Cardiac fibroblast (primary cell): ENCODE data around the gene IQCK.

Experiments used
- DNase-seq, 2 donors: peaks; one replicate each; pipeline versions ENCODE4 v3.0.0 to v3.0.0-alpha.2; 2010; ENCODE audit warnings: low read depth in 2 of 2
- H3K4me3 ChIP-seq, 2 donors: replicated peaks in 1 of 2; 1 replicate in 1 of 2; 2 replicates in 1 of 2; pipeline ENCODE4 v1.5.1; 2011; ENCODE audit warnings: low read depth in 2 of 2, low read length in 2 of 2, mild to moderate bottlenecking in 2 of 2, moderate library complexity in 1 of 2
- CTCF ChIP-seq: IDR thresholded peaks from one replicate; pipeline ENCODE4 v1.5.1; 2011; ENCODE audit warnings: low read depth, mild to moderate bottlenecking, low read length, inconsistent platforms

IQCK gene

GRCh38 chr16:19766988-19767387, 48.9 kb downstream of the IQCK start:
- no peak for DNase-seq
- H3K4me3 ChIP-seq: no peak overlapping the region
- TF ChIP-seq CTCF: no peak

GRCh38 chr16:19767497-19767896, 49.4 kb downstream of the IQCK start:
- no peak for TF ChIP-seq CTCF
- no peak overlapping the region for H3K4me3 ChIP-seq
- no peak for DNase-seq

DNA sequence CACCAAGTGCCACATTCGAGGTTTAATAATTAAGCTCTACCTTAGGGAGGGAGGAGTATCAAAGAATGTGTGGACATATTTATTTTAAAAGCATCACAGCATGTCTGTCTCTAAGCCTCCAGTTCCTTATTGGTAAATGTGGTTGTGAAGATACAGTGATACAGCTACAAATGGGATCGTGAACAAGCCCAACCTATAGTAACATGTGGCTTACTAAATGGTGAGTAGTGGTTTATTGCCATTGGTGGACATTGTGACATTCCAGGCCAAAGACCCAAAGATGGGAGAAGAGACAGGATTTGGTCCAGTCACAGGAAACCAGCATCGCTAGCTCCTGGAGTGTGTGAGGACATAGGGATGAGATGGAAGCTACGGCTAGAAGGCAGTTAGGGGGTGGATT, 51.2 kb downstream of the IQCK start:
- no peak overlapping the region for H3K4me3 ChIP-seq
- no peak for TF ChIP-seq CTCF
- DNase-seq: no peak

- no peak overlapping the region for H3K4me3 ChIP-seq
- DNase-seq: no peak
- TF ChIP-seq CTCF: no peak
These were observed 53.0 kb downstream of the IQCK start for GRCh38 chr16:19771040-19771439.

DNA sequence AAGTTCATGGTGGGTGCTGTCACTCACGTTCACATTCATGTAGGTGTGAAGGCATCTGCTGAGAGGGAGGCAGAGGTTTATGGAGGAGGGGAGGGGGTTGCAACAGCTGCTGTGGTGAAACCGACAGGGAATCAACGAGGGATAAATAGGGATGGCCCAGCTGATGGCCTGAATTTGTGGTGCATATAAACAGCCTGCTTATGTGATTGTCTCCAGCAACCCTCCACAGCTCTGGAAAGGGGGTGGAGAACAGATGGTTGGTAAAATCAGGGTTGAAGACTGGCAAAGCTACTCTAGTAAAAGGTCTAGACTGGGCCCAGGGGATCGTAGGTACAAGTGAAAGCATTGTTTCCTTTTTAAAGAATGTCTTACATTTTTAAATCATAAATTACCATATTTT, 53.7 kb downstream of the IQCK start:
- DNase-seq: no peak
- no peak overlapping the region for H3K4me3 ChIP-seq
- no peak for TF ChIP-seq CTCF

DNA sequence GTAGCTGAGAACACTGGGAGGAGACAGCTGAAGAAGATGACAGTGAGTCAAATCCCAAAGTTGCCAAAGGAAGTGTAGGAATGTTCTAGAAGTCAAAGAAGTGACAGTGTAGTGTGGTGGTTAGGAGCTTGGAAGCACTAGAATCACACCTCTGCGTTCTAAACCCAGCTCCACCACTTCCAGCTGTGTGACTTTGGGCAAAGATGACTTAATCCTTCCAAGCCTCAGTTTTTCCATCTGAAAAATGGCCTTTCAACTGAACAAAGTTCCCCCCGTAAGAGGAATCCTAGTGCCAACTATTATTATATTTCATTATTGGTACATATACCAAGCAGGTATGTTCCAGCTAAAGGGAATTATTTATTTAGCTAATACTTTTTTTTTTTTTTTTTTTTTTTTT, 56.0 kb downstream of the IQCK start:
- no peak for TF ChIP-seq CTCF
- no peak overlapping the region for H3K4me3 ChIP-seq
- no peak for DNase-seq

GRCh38 chr16:19776147-19776546, 58.1 kb downstream of the IQCK start:
- no peak overlapping the region for H3K4me3 ChIP-seq
- no peak for DNase-seq
- TF ChIP-seq CTCF: no peak
